Hepatocyte (in vitro differentiated cells): ENCODE measurements around the gene PPP1R12A.

Experiments used
- EZH2 ChIP-seq: fragments of 200-600 bp; sonication (generic); IDR thresholded peaks from 2 replicates; pipeline ENCODE4 v1.6.1; 2016; ENCODE audit warnings: antibody characterized with exemption, mild to moderate bottlenecking, borderline replicate concordance
- EZH2phosphoT487 ChIP-seq: fragments of 200-600 bp; sonication (generic); IDR thresholded peaks from one replicate; pipeline ENCODE4 v1.6.1; 2018; ENCODE audit warnings: antibody characterized with exemption, mild to moderate bottlenecking, low read depth, moderate library complexity; ENCODE audit not compliant: unreplicated experiment, severe bottlenecking
- TF ChIP-seq, protein P1 (sequence below): fragments of 200-600 bp; sonication (generic); IDR thresholded peaks from 2 replicates; pipeline ENCODE4 v1.5.1; 2016; ENCODE audit warnings: antibody characterized with exemption, mild to moderate bottlenecking; ENCODE audit not compliant: poor library complexity

DNA sequence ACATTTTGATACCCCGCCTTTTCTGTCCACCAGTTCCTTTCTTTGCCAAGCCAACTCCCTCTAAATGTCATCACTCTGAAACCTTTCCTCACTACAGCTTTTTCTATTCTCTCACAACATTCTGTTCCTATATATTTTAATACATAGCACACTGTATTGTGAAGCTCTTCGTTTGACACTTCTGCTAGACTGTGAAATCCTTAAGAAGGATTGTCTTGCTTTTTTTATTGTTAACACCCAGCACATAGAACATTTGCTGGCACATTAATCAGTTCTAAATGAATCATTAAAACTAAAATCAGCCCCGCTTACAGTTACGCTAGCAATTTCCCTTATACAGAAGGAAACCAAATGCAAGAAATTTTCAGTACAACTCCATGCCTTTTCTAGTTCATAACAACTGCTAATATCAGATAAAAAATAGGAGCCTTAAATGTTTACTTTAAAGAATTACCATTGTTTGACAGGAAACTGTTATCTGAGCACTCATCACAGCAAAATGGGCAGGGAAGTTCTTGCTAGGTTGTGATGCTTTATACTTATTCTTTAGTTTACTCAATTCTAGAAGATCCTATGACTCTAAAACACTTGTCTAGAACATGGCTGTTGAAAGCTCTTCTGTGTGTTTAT lies 93.5 kb downstream of the PPP1R12A start:
- TF ChIP-seq, protein P1, sequence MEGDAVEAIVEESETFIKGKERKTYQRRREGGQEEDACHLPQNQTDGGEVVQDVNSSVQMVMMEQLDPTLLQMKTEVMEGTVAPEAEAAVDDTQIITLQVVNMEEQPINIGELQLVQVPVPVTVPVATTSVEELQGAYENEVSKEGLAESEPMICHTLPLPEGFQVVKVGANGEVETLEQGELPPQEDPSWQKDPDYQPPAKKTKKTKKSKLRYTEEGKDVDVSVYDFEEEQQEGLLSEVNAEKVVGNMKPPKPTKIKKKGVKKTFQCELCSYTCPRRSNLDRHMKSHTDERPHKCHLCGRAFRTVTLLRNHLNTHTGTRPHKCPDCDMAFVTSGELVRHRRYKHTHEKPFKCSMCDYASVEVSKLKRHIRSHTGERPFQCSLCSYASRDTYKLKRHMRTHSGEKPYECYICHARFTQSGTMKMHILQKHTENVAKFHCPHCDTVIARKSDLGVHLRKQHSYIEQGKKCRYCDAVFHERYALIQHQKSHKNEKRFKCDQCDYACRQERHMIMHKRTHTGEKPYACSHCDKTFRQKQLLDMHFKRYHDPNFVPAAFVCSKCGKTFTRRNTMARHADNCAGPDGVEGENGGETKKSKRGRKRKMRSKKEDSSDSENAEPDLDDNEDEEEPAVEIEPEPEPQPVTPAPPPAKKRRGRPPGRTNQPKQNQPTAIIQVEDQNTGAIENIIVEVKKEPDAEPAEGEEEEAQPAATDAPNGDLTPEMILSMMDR: no peak
- no peak for TF ChIP-seq EZH2
- TF ChIP-seq EZH2phosphoT487: no peak
